COLO668 (cell line): Measurements from ENCODE around the gene PARD6A.

Experiments
- DNase-seq: peaks from one replicate; lab custom pipeline; 2025; ENCODE audit not compliant: unreplicated experiment; lab: John Stamatoyannopoulos, UW

Gene PARD6A

DNA sequence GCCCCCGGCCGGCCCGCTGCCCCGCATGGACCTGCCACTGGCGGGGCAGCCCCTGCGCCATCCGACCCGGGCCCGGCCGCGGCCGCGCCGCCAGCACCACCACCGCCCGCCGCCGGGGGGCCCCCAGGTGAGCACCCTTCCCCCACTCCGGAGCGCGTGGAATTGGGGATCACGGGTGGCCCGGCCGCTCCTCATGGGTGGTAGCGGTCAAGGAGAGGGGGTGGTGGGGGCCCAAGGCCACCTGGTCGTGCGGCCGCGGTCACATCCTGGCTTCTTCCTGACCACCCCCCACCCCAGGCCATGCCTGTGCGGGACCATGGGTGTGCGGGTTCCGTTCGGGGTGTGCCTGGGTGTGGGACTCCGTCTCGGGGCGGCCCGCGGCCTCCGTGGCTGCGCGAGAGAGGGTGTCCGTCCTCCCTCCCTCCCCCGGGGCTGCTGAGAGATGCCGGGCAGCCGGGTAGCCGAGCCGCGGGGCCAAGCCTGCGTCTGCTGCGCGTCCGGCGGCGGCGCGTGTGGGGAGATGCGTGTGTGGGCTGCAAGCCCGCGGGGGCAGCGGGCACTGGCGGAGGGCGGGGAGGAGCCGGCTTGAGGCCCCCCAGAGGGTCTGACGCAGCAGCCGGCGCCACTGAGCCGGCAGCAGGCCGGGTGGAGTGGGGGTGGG lies 7.5 kb upstream of the PARD6A start:
- DNase-seq = peak; percentile 28

DNA sequence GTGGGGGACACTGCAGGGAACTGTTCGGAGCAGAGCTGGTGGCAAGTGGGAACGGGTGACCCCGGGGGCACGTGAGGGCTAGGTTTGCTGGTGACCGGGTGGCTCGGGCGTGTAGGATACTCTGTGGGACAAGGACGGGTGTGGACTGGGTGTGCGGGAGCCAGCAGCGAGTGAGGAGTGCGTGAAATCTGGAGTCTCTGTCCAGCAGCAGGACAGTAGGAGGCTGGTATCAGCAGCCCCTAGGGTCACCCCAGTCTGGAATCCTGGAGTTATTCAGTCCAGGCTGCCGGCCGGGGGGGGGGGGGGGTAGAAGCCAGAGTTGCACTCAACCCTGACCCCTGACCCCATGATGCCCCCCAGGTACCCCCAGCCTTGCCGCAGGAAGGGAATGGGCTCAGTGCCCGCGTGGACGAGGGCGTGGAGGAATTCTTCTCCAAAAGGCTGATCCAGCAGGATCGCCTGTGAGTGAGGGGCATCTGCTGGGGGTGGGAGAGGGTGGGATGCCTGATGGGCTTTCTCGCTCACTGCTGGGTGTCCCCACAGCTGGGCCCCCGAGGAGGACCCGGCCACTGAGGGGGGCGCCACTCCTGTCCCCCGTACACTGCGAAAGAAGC lies 6.9 kb upstream of the PARD6A start:
- no peak for DNase-seq

DNA sequence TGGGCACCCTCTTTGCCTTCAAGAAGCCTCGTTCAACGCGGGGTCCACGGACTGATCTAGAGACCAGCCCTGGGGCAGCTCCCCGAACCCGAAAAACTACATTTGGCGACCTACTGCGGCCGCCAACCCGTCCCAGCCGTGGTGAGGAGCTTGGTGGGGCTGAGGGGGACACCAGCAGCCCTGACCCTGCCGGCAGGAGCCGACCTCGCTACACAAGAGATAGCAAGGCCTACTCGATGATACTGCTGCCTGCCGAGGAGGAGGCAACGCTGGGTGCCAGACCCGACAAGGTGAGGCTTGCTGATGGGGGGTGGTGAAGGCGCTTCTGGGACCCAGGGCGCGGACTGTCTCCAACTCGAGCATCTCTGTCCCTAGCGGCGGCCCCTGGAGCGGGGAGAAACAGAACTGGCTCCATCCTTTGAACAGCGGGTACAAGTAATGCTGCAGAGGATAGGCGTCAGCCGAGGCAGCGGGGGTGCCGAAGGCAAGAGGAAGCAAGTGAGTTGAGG lies 6.3 kb upstream of the PARD6A start:
- no peak for DNase-seq

DNA sequence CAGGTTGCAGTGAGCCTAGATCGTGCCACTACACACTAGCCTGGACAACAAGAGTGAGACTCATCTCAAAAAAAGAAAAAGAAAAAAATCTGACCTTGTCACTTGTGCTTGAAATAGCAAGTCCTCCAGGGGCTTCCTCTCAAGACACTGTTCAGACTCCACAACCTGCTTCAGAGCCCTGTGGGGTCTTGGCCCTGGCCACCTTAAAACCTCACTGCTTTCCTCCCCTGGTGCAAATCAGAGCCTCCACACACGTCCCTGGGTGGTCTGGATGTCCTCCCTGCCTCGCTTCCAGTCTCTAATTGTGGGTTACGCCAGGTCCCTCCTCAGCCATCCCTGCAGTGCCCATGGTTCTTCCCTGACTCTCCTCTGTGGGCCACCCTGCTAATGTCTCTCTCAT lies 5.4 kb upstream of the PARD6A start:
- no peak for DNase-seq

DNA sequence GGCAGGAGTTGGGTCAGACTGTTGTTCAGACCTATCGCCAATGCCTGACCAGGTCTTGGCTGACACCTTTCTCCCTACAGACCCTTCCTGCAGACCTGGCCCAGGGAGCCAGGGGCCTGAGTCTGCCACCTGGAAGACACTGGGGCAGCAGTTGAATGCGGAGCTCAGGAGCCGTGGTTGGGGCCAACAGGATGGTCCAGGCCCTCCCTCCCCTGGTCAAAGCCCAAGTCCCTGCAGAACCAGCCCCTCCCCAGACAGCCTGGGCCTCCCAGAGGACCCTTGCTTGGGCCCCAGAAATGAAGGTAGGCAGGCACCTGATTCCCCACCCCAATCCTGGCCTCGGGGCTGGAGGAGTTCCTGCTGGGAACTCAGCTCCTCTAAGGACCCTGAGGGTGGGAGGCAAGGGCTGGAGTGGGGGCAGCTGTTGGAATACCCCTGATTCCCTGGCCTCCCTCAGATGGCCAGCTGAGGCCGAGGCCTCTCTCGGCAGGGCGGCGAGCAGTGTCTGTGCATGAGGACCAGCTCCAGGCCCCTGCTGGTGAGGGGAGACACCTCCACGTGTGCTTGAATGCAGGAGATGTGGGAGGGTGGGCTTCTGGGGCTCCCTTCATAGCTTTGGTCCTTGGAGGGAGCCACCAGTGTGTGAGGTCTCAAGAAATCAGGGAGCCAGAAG lies 4.3 kb upstream of the PARD6A start:
- no peak for DNase-seq

DNA sequence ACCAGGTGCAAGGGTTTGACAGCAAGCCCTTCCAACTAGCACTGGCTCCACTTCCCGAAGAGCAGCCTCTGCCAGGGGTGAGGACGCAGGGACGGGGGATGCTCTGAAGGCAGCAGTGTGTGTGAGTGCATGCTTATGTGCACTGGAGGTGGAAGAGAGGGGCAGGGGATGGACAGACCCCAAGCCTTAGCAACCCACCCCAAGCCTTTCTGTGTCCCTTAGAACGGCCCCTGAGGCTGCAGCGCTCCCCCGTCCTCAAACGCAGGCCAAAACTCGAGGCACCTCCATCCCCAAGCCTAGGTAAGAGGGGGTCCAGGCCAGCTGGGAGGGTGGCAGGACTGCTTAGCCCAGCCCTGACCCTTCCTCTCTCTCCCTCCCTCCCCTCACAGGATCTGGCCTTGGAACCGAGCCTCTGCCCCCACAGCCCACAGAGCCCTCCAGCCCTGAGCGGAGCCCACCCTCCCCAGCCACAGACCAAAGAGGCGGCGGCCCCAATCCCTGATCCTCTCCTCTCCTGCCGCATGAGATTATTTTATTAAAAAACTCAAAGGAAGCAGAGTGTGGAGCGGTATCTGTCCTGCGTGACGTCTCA lies 3.6 kb upstream of the PARD6A start:
- no peak for DNase-seq

DNA sequence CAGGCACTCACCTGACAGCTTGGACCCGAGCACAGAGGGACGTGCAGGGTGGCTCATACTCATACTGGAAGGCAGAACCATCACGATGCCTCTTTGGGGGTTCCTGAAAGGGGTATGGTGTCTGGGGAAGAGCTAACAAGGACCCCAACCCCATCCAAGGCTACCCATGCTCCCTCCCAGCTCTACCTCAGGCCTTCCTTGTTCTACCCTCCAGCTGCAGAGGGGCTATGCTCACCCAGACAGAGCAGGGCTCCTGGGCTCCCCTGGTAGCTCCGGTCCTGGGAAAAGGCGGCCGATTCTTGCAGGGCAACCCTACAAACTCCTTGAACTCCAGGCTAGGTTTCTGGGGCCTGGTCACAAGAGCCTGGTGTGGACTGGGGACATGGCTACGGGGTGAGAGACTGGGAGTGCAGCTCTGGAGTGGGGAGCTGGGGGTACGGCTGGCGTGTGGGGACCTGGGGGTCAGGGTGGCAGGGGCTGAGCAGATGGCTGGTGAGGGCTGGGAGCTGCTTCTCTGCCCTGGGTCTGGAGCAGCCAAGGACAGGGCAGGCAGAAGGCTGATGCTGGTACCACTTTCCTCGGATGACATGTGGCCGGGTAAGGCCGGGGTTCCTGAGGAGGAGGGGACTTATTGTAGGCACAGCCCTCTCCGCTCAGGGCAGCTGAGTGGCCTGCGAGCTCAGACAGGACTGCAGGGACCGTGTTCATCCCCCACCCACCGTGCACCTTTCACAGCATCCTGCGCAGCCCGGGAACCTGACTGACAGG lies 2.8 kb upstream of the PARD6A start:
- no peak for DNase-seq

DNA sequence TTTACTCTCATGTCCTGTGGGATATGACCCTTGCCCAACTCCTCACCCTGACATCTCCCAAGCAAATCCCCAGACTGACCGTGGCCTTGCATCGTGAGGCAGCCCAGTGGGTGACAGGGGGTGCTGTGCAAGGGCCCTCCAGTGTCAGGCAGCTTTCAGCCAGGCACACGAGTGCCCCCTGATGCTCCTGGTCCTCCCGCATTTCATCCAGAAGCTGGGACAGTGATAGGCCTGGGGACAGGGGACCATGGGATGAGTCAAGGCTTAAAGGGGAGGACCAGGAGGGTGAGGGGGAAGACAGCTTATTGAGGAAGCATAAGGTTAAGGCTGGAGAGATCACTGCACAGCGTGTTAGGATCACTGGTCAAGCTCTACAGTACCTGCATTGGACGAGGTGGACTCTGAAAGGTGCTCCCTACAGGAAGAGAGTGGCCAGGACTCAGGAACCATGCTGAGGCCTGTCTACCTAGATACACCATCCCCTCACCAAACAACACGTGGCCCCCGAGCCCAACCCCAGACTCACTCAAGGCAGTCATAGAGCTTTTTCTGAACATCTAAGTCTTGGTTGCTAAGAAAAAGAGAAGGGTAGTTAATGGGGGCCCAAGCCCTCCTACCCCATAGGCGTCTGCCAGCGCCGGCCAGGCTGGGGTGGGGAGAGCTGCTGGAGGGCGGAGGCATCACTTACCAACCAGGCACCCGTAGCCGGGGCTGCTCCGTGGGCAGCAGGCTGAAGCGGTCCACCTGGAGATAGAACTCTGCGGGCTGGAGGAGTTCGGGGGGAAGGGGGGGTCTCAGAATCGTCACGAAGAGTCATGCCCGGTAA lies 1.7 kb upstream of the PARD6A start:
- peak; percentile 38 for DNase-seq

DNA sequence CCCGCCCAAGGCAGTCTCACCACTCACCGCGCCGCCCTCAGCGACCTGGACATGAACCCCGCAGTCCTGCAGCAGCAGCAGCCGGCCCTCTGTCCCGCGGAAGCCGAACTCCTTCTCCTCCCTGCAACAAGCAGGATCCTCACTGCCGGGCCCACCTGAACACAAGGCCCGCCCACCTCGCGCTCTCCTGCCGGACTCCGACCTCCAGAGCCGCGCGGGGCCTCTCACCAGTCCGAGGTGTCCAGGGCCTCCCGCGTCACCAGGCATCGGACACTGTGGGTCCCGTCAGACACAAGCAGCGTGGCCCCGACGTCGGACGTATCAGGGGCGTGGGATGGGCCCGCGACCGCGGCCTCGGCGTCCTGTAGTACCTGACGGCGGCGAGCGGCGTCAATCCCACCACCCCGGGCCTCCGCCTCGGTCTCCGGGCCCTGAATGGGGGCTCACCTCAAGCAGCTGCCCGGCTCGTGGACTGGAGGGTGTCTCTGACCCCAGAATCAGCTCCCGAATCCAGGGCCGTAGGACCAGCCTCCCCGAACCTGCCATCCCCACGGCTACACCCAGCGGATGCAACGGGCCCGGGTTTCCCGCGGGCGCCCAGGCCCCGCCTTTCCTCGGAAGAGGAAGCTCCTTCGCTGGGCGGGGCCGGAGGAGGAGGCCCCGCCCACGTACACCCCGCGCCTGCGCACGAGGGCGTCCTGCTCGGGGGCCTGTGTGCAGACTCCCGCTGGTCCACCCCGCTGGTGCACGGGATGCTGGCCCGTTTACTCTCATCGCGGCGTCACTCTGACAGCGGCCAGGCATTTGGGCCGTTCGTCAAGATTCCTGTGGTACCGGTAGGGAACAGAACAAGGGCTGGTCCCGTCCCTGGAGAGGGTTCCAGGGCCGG lies 841 bp upstream of the PARD6A start, which contains the start of gene ACD:
ACD (minus strand) TSS at position 586 of the 889 bp plus-strand sequence; CDS start at position 546, 40 bp downstream.
- peak; percentile 95 for DNase-seq

DNA sequence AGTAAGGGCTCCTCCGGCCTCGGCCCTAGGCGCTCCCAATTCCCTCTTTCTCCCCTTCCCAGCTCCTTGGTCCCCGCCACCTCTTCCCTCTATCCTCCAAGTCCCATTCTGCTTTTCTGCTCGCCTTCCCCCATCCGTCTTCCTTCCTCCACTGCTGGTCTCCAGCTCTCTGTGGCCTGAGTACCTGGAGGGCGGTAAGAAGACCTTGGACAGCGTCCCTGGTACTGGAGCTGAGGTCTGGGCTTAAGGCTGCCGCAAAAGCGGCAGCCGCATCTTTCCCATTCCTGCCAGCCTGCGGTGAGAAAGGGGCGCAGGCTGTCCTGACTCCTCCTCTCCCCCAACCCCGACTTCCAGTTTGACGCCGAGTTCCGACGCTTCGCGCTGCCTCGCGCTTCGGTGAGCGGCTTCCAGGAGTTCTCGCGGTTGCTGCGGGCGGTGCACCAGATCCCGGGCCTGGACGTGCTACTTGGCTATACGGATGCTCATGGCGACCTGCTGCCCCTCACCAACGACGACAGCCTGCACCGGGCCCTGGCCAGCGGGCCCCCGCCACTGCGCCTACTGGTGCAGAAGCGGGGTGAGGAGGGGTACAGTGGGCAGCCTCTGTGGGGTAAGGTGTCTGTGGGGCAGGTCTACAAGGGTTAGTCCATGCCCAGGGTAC lies 471 bp downstream of the PARD6A start:
- DNase-seq = peak; percentile 66

DNA sequence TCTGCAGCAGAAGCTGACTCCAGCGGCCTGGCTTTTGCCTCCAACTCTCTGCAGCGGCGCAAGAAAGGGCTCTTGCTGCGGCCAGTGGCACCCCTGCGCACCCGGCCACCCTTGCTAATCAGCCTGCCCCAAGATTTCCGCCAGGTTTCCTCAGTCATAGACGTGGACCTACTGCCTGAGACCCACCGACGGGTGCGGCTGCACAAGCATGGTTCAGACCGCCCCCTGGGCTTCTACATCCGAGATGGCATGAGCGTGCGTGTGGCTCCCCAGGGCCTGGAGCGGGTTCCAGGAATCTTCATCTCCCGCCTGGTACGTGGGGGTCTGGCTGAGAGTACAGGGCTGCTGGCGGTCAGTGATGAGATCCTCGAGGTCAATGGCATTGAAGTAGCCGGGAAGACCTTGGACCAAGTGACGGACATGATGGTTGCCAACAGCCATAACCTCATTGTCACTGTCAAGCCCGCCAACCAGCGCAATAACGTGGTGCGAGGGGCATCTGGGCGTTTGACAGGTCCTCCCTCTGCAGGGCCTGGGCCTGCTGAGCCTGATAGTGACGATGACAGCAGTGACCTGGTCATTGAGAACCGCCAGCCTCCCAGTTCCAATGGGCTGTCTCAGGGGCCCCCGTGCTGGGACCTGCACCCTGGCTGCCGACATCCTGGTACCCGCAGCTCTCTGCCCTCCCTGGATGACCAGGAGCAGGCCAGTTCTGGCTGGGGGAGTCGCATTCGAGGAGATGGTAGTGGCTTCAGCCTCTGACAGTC lies 1.3 kb downstream of the PARD6A start:
- no peak for DNase-seq

DNA sequence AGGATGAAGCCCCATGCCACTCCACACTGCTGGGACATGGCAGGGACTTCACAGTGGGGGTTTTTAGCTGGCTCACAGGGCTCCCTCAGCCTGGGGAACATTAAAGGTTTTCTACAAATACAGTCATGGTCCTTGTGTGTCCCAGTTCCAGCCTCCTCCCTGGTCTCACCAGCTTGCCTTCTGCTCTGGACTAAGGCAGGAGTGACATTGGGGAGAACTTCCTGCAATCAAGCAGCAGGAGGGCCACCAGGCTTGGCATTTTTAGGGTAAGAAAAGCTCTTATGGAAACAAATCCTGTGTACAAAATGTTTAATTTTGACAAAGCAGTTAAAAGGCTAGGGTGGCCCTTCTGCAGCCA lies 1.9 kb downstream of the PARD6A start:
- no peak for DNase-seq

DNA sequence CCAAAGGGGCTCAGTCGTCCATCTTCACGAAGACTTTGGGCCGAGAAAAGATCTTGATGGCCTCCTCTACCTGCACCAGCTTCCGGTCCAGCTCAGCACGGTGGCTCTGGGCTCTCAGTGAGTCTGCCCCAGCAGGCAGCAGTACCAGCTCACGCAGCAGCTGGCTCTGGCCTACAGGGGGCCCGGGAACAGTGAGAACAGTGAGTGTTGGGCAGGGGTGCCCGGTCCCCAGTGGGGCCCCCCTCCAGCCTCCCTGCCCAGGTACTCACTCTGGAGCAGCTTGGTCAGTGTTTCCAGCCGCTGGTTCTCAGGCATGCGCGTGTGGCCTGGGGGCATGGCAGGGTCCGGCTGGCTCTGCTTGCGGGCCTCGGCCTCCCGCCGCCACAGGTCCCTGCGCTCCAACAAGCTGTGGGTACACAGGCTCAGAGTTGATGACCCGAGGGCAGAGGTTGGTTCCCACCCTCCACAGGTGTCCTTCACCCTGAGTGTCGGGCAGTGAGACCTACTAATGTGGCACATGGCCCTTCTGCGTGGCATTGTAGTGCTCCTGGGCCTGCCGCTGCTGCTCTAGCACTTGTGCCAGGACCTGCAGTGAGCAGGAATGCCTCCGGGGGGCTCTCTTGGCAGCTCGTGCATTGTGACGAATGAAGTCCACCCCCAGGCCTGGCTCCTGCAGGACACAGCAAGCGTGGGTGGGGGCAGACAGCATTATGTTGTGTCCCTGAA lies 2.6 kb downstream of the PARD6A start:
- peak; percentile 21 for DNase-seq

DNA sequence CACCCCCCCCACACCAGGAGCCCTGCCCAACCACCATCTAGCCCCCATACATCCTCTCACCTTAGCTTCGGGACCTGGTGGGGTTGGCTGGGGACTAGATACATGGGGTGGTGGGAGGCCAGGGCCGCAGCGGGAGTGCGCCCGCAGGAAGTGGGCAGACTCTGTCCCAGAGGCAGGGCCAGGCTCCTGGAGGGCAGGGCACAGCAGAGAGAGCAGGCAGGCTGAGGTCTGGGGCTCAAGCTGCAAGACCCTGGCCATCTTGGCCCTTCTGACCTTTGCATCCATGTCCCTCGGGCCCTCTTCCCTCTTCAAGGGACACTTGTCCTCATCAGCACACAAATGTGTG lies 3.1 kb downstream of the PARD6A start:
- no peak for DNase-seq

DNA sequence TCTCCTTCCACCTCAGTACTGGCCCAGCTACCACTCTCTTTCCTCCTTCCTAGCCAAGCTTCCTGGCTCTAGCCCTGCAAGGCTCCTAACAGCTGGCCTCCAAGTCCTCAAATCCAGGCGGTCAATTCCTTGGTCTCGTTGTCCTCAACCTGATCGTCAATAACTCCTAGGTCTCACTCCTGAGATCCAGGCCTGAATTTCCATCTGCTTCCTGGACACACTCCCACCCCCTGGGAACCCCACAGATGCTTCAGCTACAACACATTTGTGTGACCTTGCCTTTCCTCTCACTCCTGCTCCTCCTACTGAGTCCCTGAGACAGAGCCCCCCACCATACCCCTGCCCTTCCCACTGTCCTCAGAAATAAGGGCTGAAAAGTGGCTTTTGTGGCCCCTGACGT lies 3.5 kb downstream of the PARD6A start:
- no peak for DNase-seq

DNA sequence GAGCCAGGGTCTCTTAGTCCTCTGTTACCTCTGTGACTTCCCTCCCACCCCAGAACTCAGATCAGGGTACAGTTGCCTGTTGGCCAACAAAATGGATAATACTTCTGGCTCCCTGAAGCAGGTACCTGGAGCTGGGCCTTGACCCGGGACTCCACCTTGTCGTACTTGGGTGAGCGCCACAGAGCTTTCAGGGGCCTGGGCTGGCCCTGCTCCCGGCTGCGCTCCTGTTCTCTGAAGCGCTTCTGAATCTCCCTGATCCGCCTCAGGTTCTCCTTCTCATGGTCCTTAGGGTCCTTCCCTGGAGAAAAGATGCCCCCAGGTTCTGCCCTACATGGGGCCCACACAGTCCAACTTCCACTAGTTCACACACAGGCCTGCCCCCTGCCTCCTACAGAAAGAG lies 4.1 kb downstream of the PARD6A start:
- DNase-seq = no peak

DNA sequence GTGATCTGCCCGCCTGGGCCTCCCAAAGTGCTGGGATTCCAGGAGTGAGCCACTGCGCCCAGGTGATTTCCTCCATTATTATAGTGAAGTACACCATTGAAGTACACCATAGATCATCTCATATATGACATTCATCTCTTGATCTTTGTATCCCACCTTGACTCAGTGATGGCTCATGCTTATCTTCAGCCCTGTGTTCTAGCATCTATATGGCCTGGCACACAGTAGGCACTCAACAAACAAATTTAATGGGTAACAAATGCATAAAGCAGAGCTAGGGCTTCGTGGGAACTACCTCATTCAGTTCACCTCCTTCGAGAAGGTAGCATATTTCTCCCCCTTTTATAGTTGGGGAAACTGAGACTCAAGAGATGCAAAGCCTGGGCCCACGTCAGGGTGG lies 4.8 kb downstream of the PARD6A start:
- DNase-seq = no peak
